Mesothelial cell of epicardium (in vitro differentiated cells): ENCODE data around the gene HMGXB3. TPM values are rescaled to one million over a fixed set of nuclear protein-coding genes. Genes with fewer than 3 reads are reported as not detected.

Source experiments
- DNase-seq, 2 experiments: peaks; one replicate each; pipeline ENCODE4 v3.0.0; 2021; ENCODE audit warnings: low spot score in 2 of 2; ENCODE audit not compliant: unreplicated experiment in 2 of 2
- H3K27ac Mint-ChIP-seq: 2 replicates; pipeline ENCODE4 v1.8.0; 2021; ENCODE audit warnings: mixed read lengths
- H3K27me3 Mint-ChIP-seq: 2 replicates; pipeline ENCODE4 v1.8.0; 2021; ENCODE audit warnings: low read depth, mixed read lengths
- H3K36me3 Mint-ChIP-seq: 2 replicates; pipeline ENCODE4 v1.8.0; 2021; ENCODE audit warnings: mixed read lengths
- H3K4me1 Mint-ChIP-seq: 2 replicates; pipeline ENCODE4 v1.8.0; 2021; ENCODE audit warnings: mixed read lengths
- H3K4me3 Mint-ChIP-seq: 2 replicates; pipeline ENCODE4 v1.8.0; 2021; ENCODE audit warnings: mild to moderate bottlenecking, moderate library complexity, mixed read lengths
- H3K9me3 Mint-ChIP-seq: 2 replicates; pipeline ENCODE4 v1.8.0; 2021; ENCODE audit warnings: mixed read lengths
- total RNA-seq: library from RNA; stranded (reverse); gene quantifications from 3 replicates; pipeline ENCODE4 v1.2.1, GENCODE V29; 2021
- TF ChIP-seq, protein P1 (sequence below): fragments of 200-600 bp; sonication (generic); IDR thresholded peaks from one replicate; pipeline ENCODE4 v1.5.0; 2021; ENCODE audit warnings: antibody characterized with exemption; ENCODE audit not compliant: unreplicated experiment

Gene HMGXB3
- total RNA-seq, 1 donor from 2014 or later = 53.1 TPM

DNA sequence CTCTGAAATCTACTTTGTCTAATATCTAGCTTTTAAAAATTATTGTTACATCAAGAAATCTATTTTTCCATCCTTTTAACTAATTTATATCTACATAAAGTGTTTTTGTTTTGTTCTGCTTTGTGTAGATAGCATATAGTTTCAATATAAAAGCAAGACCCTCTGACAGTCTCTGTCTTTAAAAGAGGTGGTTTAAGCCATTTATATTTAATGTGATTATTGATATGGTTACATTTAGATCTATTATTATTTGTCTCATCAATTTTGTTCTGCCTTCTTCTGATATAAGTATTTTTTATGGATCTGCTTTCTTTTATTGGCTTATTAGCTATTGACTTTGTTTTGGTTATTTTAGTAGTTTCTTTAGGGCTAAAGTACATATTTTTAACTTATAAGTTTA, 16.0 kb downstream of the HMGXB3 start:
- H3K4me3 Mint-ChIP-seq = no peak overlapping the region
- no peak for DNase-seq
- TF ChIP-seq, protein P1, sequence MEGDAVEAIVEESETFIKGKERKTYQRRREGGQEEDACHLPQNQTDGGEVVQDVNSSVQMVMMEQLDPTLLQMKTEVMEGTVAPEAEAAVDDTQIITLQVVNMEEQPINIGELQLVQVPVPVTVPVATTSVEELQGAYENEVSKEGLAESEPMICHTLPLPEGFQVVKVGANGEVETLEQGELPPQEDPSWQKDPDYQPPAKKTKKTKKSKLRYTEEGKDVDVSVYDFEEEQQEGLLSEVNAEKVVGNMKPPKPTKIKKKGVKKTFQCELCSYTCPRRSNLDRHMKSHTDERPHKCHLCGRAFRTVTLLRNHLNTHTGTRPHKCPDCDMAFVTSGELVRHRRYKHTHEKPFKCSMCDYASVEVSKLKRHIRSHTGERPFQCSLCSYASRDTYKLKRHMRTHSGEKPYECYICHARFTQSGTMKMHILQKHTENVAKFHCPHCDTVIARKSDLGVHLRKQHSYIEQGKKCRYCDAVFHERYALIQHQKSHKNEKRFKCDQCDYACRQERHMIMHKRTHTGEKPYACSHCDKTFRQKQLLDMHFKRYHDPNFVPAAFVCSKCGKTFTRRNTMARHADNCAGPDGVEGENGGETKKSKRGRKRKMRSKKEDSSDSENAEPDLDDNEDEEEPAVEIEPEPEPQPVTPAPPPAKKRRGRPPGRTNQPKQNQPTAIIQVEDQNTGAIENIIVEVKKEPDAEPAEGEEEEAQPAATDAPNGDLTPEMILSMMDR = no peak
- H3K4me1 Mint-ChIP-seq = no peaks in the 10 kb centered on the region
- no peak overlapping the region for H3K27ac Mint-ChIP-seq
- peaks cover 18% of the 10 kb centered on the region for H3K9me3 Mint-ChIP-seq
- H3K36me3 Mint-ChIP-seq = peaks cover 69% of the 10 kb centered on the region
- H3K27me3 Mint-ChIP-seq = no peaks in the 10 kb centered on the region

DNA sequence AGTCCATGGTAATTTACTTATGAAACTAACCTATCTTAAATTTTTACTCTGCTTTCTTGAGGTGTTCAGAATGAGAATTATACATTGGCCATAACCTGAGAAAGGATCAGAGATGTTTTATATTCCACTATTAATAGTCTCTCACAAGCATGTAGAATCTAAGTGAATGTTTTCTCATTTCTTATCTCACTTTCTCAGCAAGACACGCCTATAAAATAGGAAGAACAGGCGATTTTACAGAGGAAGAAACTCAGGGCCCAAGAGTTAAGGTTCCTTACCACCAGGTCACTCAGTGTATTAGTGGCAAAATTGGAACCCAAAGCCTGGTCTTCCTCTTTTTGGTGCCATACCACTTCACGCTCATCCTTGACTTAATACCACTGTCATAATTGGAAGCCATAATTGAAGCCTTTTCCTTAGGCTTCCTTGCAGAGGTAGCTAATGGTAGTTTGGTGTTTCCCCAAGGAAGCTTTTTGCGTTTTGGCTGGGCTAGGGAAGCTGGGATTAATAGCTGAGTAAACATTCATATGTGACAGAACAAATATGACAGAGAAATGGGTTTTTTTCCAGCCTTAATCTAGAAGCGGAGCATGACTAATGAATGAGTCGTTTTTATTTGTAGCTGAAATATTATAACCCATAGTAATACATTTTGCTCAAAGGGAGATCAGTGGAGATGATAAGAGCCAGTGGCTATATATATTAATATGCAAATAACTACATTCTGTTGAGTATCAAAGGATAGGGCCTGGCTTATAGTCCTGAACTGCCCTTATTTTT, 16.9 kb downstream of the HMGXB3 start:
- DNase-seq = no peak
- H3K36me3 Mint-ChIP-seq = peaks cover 67% of the 10 kb centered on the region
- TF ChIP-seq, protein P1 = no peak
- no peaks in the 10 kb centered on the region for H3K4me1 Mint-ChIP-seq
- H3K27me3 Mint-ChIP-seq = no peaks in the 10 kb centered on the region
- no peak overlapping the region for H3K27ac Mint-ChIP-seq
- H3K9me3 Mint-ChIP-seq = peaks cover 18% of the 10 kb centered on the region
- H3K4me3 Mint-ChIP-seq = no peak overlapping the region

DNA sequence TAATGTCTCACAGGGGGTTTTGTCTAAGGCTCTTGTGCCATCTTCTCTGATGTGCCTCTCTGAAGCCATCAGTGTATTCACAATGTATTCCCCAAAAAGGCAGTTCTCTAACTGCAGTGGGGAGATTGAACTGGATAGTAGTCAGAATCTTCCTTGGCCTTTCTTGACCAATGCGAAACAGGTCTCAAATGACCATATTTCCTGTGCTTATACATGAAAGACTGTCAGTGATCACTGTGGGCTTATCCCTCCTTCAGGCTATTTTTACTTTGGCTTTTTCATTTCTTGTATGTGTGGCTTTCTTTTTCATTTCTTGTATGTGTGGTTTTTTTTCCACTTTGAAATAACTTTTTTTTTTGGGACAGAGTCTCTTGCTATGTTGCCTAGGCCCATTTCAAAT, 19.7 kb downstream of the HMGXB3 start:
- no peak for DNase-seq
- Mint-ChIP-seq H3K27ac (no peak overlapping the region), H3K4me3 (no peak overlapping the region), H3K9me3 (peaks cover 11% of the 10 kb centered on the region), H3K27me3 (no peaks in the 10 kb centered on the region), H3K4me1 (no peaks in the 10 kb centered on the region), H3K36me3 (peaks cover 47% of the 10 kb centered on the region)
- TF ChIP-seq, protein P1 = no peak

DNA sequence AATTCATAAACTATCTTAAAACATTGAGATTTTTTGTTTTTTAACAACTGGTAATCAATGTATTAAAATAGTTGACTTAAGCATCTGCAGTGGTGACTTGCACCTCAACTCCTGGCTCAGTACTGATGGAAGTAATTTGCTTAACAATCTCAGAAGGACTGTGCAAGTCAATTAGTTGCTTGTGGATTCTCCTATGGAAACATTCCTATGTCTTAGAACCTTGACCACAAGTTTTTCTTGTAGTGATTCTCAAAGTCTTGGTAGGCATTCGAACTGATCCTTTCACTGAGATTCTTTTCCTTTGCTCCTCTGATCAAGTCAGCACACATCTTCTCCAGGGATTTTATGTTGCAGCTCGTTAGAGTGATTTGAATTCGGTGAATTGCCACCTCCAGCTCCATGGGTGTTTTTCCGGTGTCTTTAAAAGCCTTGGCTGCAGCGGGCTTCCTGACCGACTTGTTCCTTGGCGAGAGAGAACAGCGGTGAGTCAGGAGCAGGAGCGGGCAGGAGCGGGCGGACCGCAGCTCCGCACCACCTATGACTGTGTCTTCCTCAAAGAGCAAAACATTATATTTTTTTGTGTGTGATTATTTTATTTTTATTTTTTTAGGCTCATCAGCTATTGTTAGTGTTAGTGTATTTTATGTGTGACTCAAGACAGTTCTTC, 21.1 kb downstream of the HMGXB3 start:
- no peaks in the 10 kb centered on the region for H3K4me1 Mint-ChIP-seq
- H3K4me3 Mint-ChIP-seq = no peak overlapping the region
- H3K9me3 Mint-ChIP-seq = peaks cover 3% of the 10 kb centered on the region
- TF ChIP-seq, protein P1 = no peak
- peaks cover 37% of the 10 kb centered on the region for H3K36me3 Mint-ChIP-seq
- no peak for DNase-seq
- no peak overlapping the region for H3K27ac Mint-ChIP-seq
- H3K27me3 Mint-ChIP-seq = no peaks in the 10 kb centered on the region

DNA sequence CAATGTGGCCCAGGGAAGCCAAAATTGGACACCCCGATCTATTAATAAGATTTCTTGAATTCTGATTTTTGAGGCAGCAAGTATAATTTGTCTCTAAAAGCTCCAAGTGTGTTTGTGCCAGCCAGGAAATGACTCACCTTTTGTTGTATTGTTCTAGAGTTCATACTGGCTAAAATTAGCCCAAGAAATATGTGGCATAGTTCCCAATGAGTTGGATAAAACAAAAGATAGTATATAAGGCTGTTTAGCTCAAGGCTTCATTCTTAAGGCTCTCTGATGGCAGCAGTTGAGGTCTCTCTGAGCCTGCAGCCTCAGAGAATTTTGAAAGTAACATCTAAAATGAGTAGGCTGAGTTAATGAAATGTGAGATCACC, 21.6 kb downstream of the HMGXB3 start:
- no peak overlapping the region for H3K4me3 Mint-ChIP-seq
- TF ChIP-seq, protein P1 = no peak
- DNase-seq = no peak
- H3K9me3 Mint-ChIP-seq = no peaks in the 10 kb centered on the region
- no peak overlapping the region for H3K27ac Mint-ChIP-seq
- H3K36me3 Mint-ChIP-seq = peaks cover 35% of the 10 kb centered on the region
- no peaks in the 10 kb centered on the region for H3K4me1 Mint-ChIP-seq
- H3K27me3 Mint-ChIP-seq = no peaks in the 10 kb centered on the region
